Measurements from ENCODE around the gene CPEB1.
"Not testable (repeated sequence)": the region's sequence is repeated elsewhere in the genome, so short reads cannot be mapped to it uniquely, and the experiment has no call there.

CPEB1 gene

DNA sequence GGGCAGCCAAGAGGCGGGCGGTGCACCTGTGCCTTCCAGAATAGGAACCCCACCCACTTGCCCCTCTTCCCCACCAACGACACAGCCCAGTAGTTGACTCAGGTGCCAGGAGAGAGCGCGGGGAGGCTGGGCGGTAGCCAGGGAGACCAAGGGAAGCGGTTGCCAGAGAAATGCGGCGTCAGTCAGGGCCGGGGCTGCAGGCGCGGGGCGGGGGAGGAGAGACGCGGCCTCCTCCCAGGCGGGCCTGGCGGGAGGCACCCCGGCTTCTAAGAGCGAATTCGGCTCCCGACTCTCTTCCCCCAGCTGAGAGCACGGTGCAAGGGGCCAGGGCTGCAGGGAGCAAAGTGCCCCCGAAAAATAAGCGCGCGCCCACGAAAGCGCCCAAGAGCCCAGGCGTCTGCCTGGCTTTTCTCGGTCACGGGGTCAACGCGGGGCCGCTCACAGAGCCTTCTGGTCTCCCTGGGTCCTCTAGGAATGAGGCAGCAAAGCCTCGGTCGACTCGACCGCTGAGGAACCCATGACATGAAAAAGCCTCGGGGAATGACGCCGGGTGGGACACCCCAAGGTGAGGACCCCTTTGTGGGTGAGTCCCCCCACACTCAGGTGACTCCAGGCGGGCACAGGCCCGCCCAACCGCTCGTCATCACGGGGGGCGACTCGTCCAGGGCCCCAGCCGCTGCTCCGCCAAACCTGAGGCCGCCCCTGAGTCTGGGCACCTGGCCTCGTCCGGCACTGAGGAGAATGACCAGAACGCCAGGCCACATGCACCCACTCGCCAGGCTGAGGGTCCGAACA, 716 bp downstream of the CPEB1 start:
- no peak overlapping the region for H2BK120ac ChIP-seq (ENCODE audit: low read depth, low read length)
- no peak overlapping the region for H3K4ac ChIP-seq (ENCODE audit: low read depth in 1 of 2, low read length in 2 of 2)
- no peak overlapping the region for H2AK5ac ChIP-seq (ENCODE audit: low read length, severe bottlenecking)
- no peak overlapping the region for H2AFZ ChIP-seq (ENCODE audit: low read depth, low read length)
- peak overlapping the region in 1 of 2 experiments; percentile 76 for H3K4me3 ChIP-seq (ENCODE audit: insufficient read depth in 1 of 2, low read depth in 1 of 2, low read length in 2 of 2)
- no peak overlapping the region for H4K91ac ChIP-seq (ENCODE audit: low read length)
- H3K4me2 ChIP-seq (ENCODE audit: low read length, poor library complexity, severe bottlenecking): no peak overlapping the region
- H3K9me3 ChIP-seq (ENCODE audit: control insufficient read depth, low read length): no peaks in the 10 kb centered on the region
- no peak overlapping the region for H2BK5ac ChIP-seq (ENCODE audit: low read depth, low read length, poor library complexity, severe bottlenecking)
- H3K4me1 ChIP-seq (ENCODE audit: control insufficient read depth, insufficient read depth, low read depth, low read length): peaks cover 19% of the 10 kb centered on the region
- H3K27me3 ChIP-seq (ENCODE audit: control insufficient read depth in 1 of 2, insufficient read depth in 1 of 2, low read length in 2 of 2): peaks cover 0 to 73% of the 10 kb centered on the region in 2 experiments
- H2BK15ac ChIP-seq (ENCODE audit: low read depth, poor library complexity, severe bottlenecking): no peak overlapping the region
- DNase-seq: no peak
- no peaks in the 10 kb centered on the region for H3K79me1 ChIP-seq (replicated peaks; ENCODE audit: low read length, poor library complexity, severe bottlenecking)
- no peak overlapping the region for H2BK12ac ChIP-seq (ENCODE audit: low read length in 2 of 2)
- H3K36me3 ChIP-seq (ENCODE audit: control insufficient read depth in 1 of 2, insufficient read depth in 2 of 2, low read depth in 1 of 2, low read length in 2 of 2): no peaks in the 10 kb centered on the region
- 39% methylated on average over 55 of the region's 56 CpGs for WGBS
- no peak overlapping the region for H3K23ac ChIP-seq (ENCODE audit: low read length in 2 of 2)
- no peak overlapping the region for H3K18ac ChIP-seq (ENCODE audit: low read depth in 1 of 2, low read length in 2 of 2)
- no peak overlapping the region for H3K14ac ChIP-seq (ENCODE audit: low read length in 2 of 2)
- peak overlapping the region; percentile 74 for H3K9ac ChIP-seq (ENCODE audit: low read length)
- no peak overlapping the region for H4K8ac ChIP-seq (ENCODE audit: low read length)
- no peak overlapping the region for H3K27ac ChIP-seq (ENCODE audit: low read length, poor library complexity, severe bottlenecking)

DNA sequence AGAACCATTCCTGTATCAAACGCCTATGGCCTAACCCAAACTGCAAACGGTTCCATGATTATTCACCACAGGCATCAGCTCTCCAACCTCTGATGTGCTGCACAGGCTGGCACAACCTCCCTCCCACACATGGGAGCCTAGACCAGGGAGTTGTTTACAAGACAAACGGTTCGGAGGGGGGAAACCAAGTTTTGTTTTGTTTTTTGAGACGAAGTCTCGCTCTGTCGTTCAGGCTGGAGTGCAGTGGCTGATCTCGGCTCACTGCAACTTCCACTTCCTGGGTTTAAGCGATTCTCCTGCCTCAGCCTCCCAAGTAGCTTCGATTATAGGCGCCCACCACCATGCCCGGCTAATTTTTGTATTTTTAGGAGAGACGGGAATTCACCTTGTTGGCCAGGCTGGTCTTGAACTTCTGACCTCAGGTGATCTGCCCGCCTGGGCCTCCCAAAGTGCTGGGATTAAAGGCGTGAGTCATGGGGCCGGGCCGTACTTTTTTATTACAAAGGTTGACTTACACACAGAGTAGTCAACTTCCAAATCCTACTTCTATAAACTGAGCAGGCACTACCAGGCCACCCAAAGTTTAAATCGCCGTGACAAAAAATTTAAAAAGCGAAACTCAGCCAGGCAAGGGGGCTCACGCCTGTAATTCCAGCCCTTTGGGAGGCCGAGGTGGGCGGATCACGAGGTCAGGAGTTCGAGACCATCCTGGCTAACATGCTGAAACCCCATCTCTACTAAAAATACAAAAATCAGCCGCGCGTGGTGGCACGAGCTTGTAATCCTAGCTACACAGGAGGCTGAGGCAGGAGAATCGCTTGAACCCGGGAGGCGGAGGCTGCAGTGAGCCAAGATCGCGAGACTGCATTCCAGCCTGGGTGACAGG, 2.0 kb downstream of the CPEB1 start:
- not testable (repeated sequence) for H3K36me3 ChIP-seq (ENCODE audit: control insufficient read depth in 1 of 2, insufficient read depth in 2 of 2, low read depth in 1 of 2, low read length in 2 of 2); H3K4me2 ChIP-seq (ENCODE audit: low read length, poor library complexity, severe bottlenecking); H3K9me3 ChIP-seq (ENCODE audit: control insufficient read depth, low read length); H3K14ac ChIP-seq (ENCODE audit: low read length in 2 of 2); H3K4me3 ChIP-seq (ENCODE audit: insufficient read depth in 1 of 2, low read depth in 1 of 2, low read length in 2 of 2); DNase-seq; H2AK5ac ChIP-seq (ENCODE audit: low read length, severe bottlenecking); H3K9ac ChIP-seq (ENCODE audit: low read length); H3K23ac ChIP-seq (ENCODE audit: low read length in 2 of 2); H2BK12ac ChIP-seq (ENCODE audit: low read length in 2 of 2); H3K27ac ChIP-seq (ENCODE audit: low read length, poor library complexity, severe bottlenecking); H2AFZ ChIP-seq (ENCODE audit: low read depth, low read length); H3K4ac ChIP-seq (ENCODE audit: low read depth in 1 of 2, low read length in 2 of 2); H3K79me1 ChIP-seq (replicated peaks; ENCODE audit: low read length, poor library complexity, severe bottlenecking); H2BK5ac ChIP-seq (ENCODE audit: low read depth, low read length, poor library complexity, severe bottlenecking); H4K91ac ChIP-seq (ENCODE audit: low read length); H4K8ac ChIP-seq (ENCODE audit: low read length); H3K18ac ChIP-seq (ENCODE audit: low read depth in 1 of 2, low read length in 2 of 2); H2BK120ac ChIP-seq (ENCODE audit: low read depth, low read length); H2BK15ac ChIP-seq (ENCODE audit: low read depth, poor library complexity, severe bottlenecking)
- H3K27me3 ChIP-seq (ENCODE audit: control insufficient read depth in 1 of 2, insufficient read depth in 1 of 2, low read length in 2 of 2): peaks cover 0 to 77% of the 10 kb centered on the region in 2 experiments
- peaks cover 19% of the 10 kb centered on the region for H3K4me1 ChIP-seq (ENCODE audit: control insufficient read depth, insufficient read depth, low read depth, low read length)
- WGBS: 94% methylated on average over 29 of the region's 34 CpGs

DNA sequence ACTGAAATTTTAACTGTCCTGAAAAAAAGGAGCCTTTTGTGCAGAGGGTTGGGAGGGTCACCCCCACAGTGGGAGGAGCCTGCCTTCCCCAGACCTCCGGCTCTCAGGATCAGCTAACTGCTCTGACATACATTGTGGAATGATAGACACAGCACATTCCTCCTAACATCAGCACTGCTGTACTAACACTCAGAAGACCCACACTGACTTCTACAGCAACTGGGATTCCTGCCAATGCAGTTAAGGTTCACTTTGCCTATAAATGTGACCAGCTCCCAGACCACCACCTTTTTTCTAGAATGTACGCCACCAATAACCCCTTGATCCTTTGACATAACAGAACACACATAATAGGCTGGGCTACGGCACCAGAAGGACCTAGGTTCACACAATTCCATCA, 3.2 kb downstream of the CPEB1 start:
- Histone ChIP-seq H2BK5ac (ENCODE audit: low read depth, low read length, poor library complexity, severe bottlenecking) (no peak overlapping the region), H2BK120ac (ENCODE audit: low read depth, low read length) (no peak overlapping the region), H2AFZ (ENCODE audit: low read depth, low read length) (no peak overlapping the region), H3K4me1 (ENCODE audit: control insufficient read depth, insufficient read depth, low read depth, low read length) (peaks cover 17% of the 10 kb centered on the region), H3K23ac (ENCODE audit: low read length in 2 of 2) (no peak overlapping the region), H3K79me1 (replicated peaks; ENCODE audit: low read length, poor library complexity, severe bottlenecking) (no peaks in the 10 kb centered on the region), H3K27me3 (ENCODE audit: control insufficient read depth in 1 of 2, insufficient read depth in 1 of 2, low read length in 2 of 2) (peaks cover 0 to 73% of the 10 kb centered on the region in 2 experiments), H2BK15ac (ENCODE audit: low read depth, poor library complexity, severe bottlenecking) (no peak overlapping the region), H3K18ac (ENCODE audit: low read depth in 1 of 2, low read length in 2 of 2) (no peak overlapping the region), H3K14ac (ENCODE audit: low read length in 2 of 2) (no peak overlapping the region), H3K4me3 (ENCODE audit: insufficient read depth in 1 of 2, low read depth in 1 of 2, low read length in 2 of 2) (no peak overlapping the region), H2AK5ac (ENCODE audit: low read length, severe bottlenecking) (no peak overlapping the region), H3K4ac (ENCODE audit: low read depth in 1 of 2, low read length in 2 of 2) (no peak overlapping the region), H3K9me3 (ENCODE audit: control insufficient read depth, low read length) (no peaks in the 10 kb centered on the region), H4K8ac (ENCODE audit: low read length) (no peak overlapping the region), H3K9ac (ENCODE audit: low read length) (no peak overlapping the region), H4K91ac (ENCODE audit: low read length) (no peak overlapping the region), H3K27ac (ENCODE audit: low read length, poor library complexity, severe bottlenecking) (no peak overlapping the region), H3K4me2 (ENCODE audit: low read length, poor library complexity, severe bottlenecking) (no peak overlapping the region), H2BK12ac (ENCODE audit: low read length in 2 of 2) (no peak overlapping the region), H3K36me3 (ENCODE audit: control insufficient read depth in 1 of 2, insufficient read depth in 2 of 2, low read depth in 1 of 2, low read length in 2 of 2) (no peaks in the 10 kb centered on the region)
- 52% methylated on average over 3 of the region's 3 CpGs for WGBS
- DNase-seq: no peak

DNA sequence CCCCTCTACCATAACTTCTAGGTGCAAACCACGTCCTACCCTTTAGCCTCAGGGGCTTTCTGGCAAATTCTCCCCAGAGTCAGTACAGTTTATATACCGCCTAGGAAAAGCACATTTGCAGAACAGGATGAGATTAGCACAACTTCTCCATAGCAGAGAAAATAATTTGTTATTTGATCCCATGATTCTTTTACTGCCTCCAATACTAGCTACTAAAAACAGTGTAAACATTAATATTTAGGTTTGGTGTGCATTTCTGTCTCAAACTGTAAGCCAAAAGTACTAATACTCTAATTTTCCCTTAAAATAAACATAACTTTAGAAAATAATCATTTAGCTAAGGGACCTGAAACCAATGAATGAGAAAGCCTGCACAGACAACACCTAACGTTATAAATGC, 4.5 kb downstream of the CPEB1 start:
- H3K36me3 ChIP-seq (ENCODE audit: control insufficient read depth in 1 of 2, insufficient read depth in 2 of 2, low read depth in 1 of 2, low read length in 2 of 2): peaks cover 0 to 3% of the 10 kb centered on the region in 2 experiments
- H4K91ac ChIP-seq (ENCODE audit: low read length): no peak overlapping the region
- no peak overlapping the region for H2AK5ac ChIP-seq (ENCODE audit: low read length, severe bottlenecking)
- H3K9me3 ChIP-seq (ENCODE audit: control insufficient read depth, low read length): no peaks in the 10 kb centered on the region
- no peak overlapping the region for H2AFZ ChIP-seq (ENCODE audit: low read depth, low read length)
- no peak overlapping the region for H2BK5ac ChIP-seq (ENCODE audit: low read depth, low read length, poor library complexity, severe bottlenecking)
- H3K27me3 ChIP-seq (ENCODE audit: control insufficient read depth in 1 of 2, insufficient read depth in 1 of 2, low read length in 2 of 2): peaks cover 0 to 67% of the 10 kb centered on the region in 2 experiments
- H3K4me3 ChIP-seq (ENCODE audit: insufficient read depth in 1 of 2, low read depth in 1 of 2, low read length in 2 of 2): no peak overlapping the region
- H3K23ac ChIP-seq (ENCODE audit: low read length in 2 of 2): no peak overlapping the region
- H3K9ac ChIP-seq (ENCODE audit: low read length): no peak overlapping the region
- no peak for DNase-seq
- 60% methylated on average over 3 of the region's 3 CpGs for WGBS
- H3K4ac ChIP-seq (ENCODE audit: low read depth in 1 of 2, low read length in 2 of 2): no peak overlapping the region
- peaks cover 11% of the 10 kb centered on the region for H3K4me1 ChIP-seq (ENCODE audit: control insufficient read depth, insufficient read depth, low read depth, low read length)
- H2BK12ac ChIP-seq (ENCODE audit: low read length in 2 of 2): no peak overlapping the region
- no peak overlapping the region for H2BK15ac ChIP-seq (ENCODE audit: low read depth, poor library complexity, severe bottlenecking)
- H3K79me1 ChIP-seq (replicated peaks; ENCODE audit: low read length, poor library complexity, severe bottlenecking): no peaks in the 10 kb centered on the region
- no peak overlapping the region for H3K14ac ChIP-seq (ENCODE audit: low read length in 2 of 2)
- no peak overlapping the region for H2BK120ac ChIP-seq (ENCODE audit: low read depth, low read length)
- no peak overlapping the region for H3K27ac ChIP-seq (ENCODE audit: low read length, poor library complexity, severe bottlenecking)
- H4K8ac ChIP-seq (ENCODE audit: low read length): no peak overlapping the region
- H3K4me2 ChIP-seq (ENCODE audit: low read length, poor library complexity, severe bottlenecking): no peak overlapping the region
- H3K18ac ChIP-seq (ENCODE audit: low read depth in 1 of 2, low read length in 2 of 2): no peak overlapping the region

Measured in mesenchymal stem cell (in vitro differentiated cells and primary cell).